HepG2 (cell line): ENCODE data around the gene SPSB2. TPM values are rescaled to one million over a fixed set of nuclear protein-coding genes. Genes with fewer than 3 reads are reported as not detected.

Experiments used
- CHD2 ChIP-seq: IDR thresholded peaks from 2 replicates; pipeline ENCODE4 v1.6.1; 2011; ENCODE audit warnings: low read depth, low read length, improper control_type of control experiment
- FLYWCH1 ChIP-seq: sonication (generic); formaldehyde crosslinking; IDR thresholded peaks from 2 replicates; pipeline ENCODE4 v1.8.1; 2023; ENCODE audit warnings: mild to moderate bottlenecking, missing genetic modification reagents
- FOXJ3 ChIP-seq: sonication (generic); formaldehyde crosslinking; IDR thresholded peaks from 2 replicates; pipeline ENCODE4 v1.4.0; 2020; ENCODE audit warnings: missing genetic modification reagents, mild to moderate bottlenecking, borderline replicate concordance
- GABPB1 ChIP-seq: IDR thresholded peaks from 2 replicates; pipeline ENCODE4 v1.6.1; 2016; ENCODE audit warnings: mild to moderate bottlenecking, missing genetic modification reagents, moderate library complexity, missing compliant biosample characterization
- HDAC1 ChIP-seq: sonication (generic); formaldehyde crosslinking; IDR thresholded peaks from 2 replicates; pipeline ENCODE4 v1.5.1; 2020; ENCODE audit warnings: mild to moderate bottlenecking, missing genetic modification reagents
- HDAC6 ChIP-seq: fragments of 200-600 bp; sonication (generic); IDR thresholded peaks from 2 replicates; pipeline ENCODE4 v1.7.0; 2017; ENCODE audit warnings: mild to moderate bottlenecking, antibody characterized with exemption, low read length, low read depth
- HOXA3 ChIP-seq: sonication (generic); formaldehyde crosslinking; IDR thresholded peaks from 2 replicates; pipeline ENCODE4 v1.5.0; 2020; ENCODE audit warnings: missing genetic modification reagents
- NFYB ChIP-seq: sonication (generic); formaldehyde crosslinking; IDR thresholded peaks from 2 replicates; pipeline ENCODE4 v1.4.0; 2020; ENCODE audit warnings: missing genetic modification reagents
- RAD51 ChIP-seq: fragments of 450-650 bp; IDR thresholded peaks from 2 replicates; pipeline ENCODE4 v1.6.1; 2016; ENCODE audit warnings: borderline replicate concordance
- SPEN ChIP-seq: sonication (generic); formaldehyde crosslinking; IDR thresholded peaks from 2 replicates; pipeline ENCODE4 v1.5.1; 2020; ENCODE audit warnings: low read depth, mild to moderate bottlenecking, missing genetic modification reagents
- SRF ChIP-seq: IDR thresholded peaks from 2 replicates; pipeline ENCODE4 v1.6.1; 2011; ENCODE audit warnings: mild to moderate bottlenecking, low read depth, low read length, moderate library complexity
- TAF15 ChIP-seq: fragments of 200-400 bp; formaldehyde crosslinking; IDR thresholded peaks from one replicate; pipeline ENCODE4 v1.6.1; 2018; ENCODE audit warnings: mild to moderate bottlenecking, low read depth, low read length; ENCODE audit not compliant: poor library complexity, severe bottlenecking
- ZIK1 ChIP-seq: sonication (generic); formaldehyde crosslinking; IDR thresholded peaks from 2 replicates; pipeline ENCODE4 v1.5.0; 2020; ENCODE audit warnings: mild to moderate bottlenecking, low read depth, missing genetic modification reagents, borderline replicate concordance
- ZNF558 ChIP-seq: sonication (generic); formaldehyde crosslinking; IDR thresholded peaks from 2 replicates; pipeline ENCODE4 v1.9.0; 2022; ENCODE audit warnings: mild to moderate bottlenecking, missing genetic modification reagents, borderline replicate concordance
- ZNF589 ChIP-seq: sonication (generic); formaldehyde crosslinking; conservative IDR thresholded peaks from 2 replicates; pipeline ENCODE4 v1.8.0; 2022; ENCODE audit warnings: mild to moderate bottlenecking, moderate library complexity, missing genetic modification reagents
- polyA plus RNA-seq, 8 experiments: library from polyadenylated mRNA; depleted of rRNA in 3 of 8; stranded (reverse) in 7 of 8; unstranded in 1 of 8; fragments of >200 nt; fragmentation: Illumina TruSeq in 4 of 8; extraction: Trizol in 4 of 8; gene quantifications; 2 replicates each; pipeline versions ENCODE4 v1.2.1 to v1.2.3, GENCODE V29; 2011 to 2016; ENCODE audit warnings: low read depth in 4 of 8, missing spikeins in 1 of 8, mixed read lengths in 1 of 8; ENCODE audit not compliant: insufficient read depth in 1 of 8
- total RNA-seq, 5 experiments: library from RNA; depleted of rRNA; stranded (reverse); fragments of >200 nt; fragmentation: Illumina TruSeq; extraction: Trizol; gene quantifications; 2 replicates each; pipeline ENCODE4 v1.2.3, GENCODE V29; 2016; ENCODE audit warnings: low read depth in 1 of 5
- TF ChIP-seq, protein P1 (sequence below): sonication (generic); formaldehyde crosslinking; IDR thresholded peaks from 2 replicates; pipeline ENCODE4 v1.4.0; 2020; ENCODE audit warnings: missing genetic modification reagents
- TF ChIP-seq, protein P2 (sequence below): sonication (generic); formaldehyde crosslinking; IDR thresholded peaks from 2 replicates; pipeline ENCODE4 v1.9.0; 2022; ENCODE audit warnings: low read depth, missing genetic modification reagents
- TF ChIP-seq, protein P3 (sequence below): sonication (generic); formaldehyde crosslinking; IDR thresholded peaks from 2 replicates; pipeline ENCODE4 v1.4.0; 2020; ENCODE audit warnings: missing genetic modification reagents, mild to moderate bottlenecking, borderline replicate concordance
- TF ChIP-seq, protein P4 (sequence below): sonication (generic); formaldehyde crosslinking; IDR thresholded peaks from 2 replicates; pipeline ENCODE4 v1.4.0; 2020; ENCODE audit warnings: missing genetic modification reagents

Gene SPSB2
- total and polyA plus RNA-seq, 2 of the 13 experiments (the other 11 are each of a cell fraction or from before 2014, with no cell fraction given) = 2.0 to 6.2 TPM

DNA sequence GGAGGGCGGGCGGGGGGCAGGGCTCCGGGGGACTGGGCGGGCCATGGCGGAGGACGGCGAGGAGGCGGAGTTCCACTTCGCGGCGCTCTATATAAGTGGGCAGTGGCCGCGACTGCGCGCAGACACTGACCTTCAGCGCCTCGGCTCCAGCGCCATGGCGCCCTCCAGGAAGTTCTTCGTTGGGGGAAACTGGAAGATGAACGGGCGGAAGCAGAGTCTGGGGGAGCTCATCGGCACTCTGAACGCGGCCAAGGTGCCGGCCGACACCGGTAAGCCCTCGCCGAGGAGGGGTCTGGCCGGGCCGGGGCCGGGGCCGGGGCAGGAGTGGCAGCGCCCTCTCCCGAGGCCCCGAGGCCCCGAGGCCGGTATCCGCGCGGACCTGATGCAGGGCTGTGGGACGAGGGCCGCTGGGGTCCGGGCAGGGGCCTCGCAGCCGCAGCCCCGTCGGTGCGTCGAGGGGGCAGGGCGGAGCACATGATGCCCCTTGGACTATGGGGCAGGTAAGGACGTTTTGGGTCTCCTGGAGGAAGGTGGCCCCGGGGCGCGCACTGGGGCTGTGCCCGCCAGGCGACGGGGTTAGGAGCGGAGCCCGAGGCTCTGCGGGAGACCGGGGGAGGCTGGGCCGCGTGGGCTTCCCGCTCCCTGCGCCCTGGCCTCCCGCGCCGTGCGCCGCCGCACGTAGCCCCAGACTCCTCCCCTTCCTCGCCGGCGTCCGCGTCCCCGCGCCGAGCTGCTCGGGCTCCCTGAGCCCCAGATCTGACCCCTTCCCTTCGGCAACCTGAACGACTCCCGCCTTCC is 5.5 kb downstream of the SPSB2 start, which contains the start of gene TPI1 (continued):
- TF ChIP-seq, protein P1, sequence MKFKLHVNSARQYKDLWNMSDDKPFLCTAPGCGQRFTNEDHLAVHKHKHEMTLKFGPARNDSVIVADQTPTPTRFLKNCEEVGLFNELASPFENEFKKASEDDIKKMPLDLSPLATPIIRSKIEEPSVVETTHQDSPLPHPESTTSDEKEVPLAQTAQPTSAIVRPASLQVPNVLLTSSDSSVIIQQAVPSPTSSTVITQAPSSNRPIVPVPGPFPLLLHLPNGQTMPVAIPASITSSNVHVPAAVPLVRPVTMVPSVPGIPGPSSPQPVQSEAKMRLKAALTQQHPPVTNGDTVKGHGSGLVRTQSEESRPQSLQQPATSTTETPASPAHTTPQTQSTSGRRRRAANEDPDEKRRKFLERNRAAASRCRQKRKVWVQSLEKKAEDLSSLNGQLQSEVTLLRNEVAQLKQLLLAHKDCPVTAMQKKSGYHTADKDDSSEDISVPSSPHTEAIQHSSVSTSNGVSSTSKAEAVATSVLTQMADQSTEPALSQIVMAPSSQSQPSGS (CRISPR knock-in tag) = peak; percentile 67; the same call in 1 of the 2 replicates
- peak; percentile 65 for TF ChIP-seq GABPB1 (CRISPR knock-in tag)
- TF ChIP-seq, protein P2, sequence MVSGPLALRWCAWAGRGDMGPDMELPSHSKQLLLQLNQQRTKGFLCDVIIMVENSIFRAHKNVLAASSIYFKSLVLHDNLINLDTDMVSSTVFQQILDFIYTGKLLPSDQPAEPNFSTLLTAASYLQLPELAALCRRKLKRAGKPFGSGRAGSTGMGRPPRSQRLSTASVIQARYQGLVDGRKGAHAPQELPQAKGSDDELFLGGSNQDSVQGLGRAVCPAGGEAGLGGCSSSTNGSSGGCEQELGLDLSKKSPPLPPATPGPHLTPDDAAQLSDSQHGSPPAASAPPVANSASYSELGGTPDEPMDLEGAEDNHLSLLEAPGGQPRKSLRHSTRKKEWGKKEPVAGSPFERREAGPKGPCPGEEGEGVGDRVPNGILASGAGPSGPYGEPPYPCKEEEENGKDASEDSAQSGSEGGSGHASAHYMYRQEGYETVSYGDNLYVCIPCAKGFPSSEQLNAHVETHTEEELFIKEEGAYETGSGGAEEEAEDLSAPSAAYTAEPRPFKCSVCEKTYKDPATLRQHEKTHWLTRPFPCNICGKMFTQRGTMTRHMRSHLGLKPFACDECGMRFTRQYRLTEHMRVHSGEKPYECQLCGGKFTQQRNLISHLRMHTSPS (CRISPR knock-in tag) = no peak
- no peak for TF ChIP-seq SRF
- TF ChIP-seq HOXA3 (CRISPR knock-in tag) = no peak
- TF ChIP-seq, protein P3, sequence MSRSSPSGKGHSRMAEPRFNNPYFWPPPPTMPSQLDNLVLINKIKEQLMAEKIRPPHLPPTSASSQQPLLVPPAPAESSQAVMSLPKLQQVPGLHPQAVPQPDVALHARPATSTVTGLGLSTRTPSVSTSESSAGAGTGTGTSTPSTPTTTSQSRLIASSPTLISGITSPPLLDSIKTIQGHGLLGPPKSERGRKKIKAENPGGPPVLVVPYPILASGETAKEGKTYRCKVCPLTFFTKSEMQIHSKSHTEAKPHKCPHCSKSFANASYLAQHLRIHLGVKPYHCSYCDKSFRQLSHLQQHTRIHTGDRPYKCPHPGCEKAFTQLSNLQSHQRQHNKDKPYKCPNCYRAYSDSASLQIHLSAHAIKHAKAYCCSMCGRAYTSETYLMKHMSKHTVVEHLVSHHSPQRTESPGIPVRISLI = no peak
- TF ChIP-seq FLYWCH1 (CRISPR knock-in tag) = no peak
- TF ChIP-seq SPEN (CRISPR knock-in tag) = no peak; the same call in 1 of the 2 replicates
- TF ChIP-seq ZNF589 (CRISPR knock-in tag) = no peak; the same call in none of the 2 replicates
- TF ChIP-seq HDAC1 (CRISPR knock-in tag) = no peak
- TF ChIP-seq RAD51 = no peak
- no peak for TF ChIP-seq CHD2
- TF ChIP-seq FOXJ3 (CRISPR knock-in tag) = no peak
- no peak for TF ChIP-seq TAF15
- TF ChIP-seq, protein P4, sequence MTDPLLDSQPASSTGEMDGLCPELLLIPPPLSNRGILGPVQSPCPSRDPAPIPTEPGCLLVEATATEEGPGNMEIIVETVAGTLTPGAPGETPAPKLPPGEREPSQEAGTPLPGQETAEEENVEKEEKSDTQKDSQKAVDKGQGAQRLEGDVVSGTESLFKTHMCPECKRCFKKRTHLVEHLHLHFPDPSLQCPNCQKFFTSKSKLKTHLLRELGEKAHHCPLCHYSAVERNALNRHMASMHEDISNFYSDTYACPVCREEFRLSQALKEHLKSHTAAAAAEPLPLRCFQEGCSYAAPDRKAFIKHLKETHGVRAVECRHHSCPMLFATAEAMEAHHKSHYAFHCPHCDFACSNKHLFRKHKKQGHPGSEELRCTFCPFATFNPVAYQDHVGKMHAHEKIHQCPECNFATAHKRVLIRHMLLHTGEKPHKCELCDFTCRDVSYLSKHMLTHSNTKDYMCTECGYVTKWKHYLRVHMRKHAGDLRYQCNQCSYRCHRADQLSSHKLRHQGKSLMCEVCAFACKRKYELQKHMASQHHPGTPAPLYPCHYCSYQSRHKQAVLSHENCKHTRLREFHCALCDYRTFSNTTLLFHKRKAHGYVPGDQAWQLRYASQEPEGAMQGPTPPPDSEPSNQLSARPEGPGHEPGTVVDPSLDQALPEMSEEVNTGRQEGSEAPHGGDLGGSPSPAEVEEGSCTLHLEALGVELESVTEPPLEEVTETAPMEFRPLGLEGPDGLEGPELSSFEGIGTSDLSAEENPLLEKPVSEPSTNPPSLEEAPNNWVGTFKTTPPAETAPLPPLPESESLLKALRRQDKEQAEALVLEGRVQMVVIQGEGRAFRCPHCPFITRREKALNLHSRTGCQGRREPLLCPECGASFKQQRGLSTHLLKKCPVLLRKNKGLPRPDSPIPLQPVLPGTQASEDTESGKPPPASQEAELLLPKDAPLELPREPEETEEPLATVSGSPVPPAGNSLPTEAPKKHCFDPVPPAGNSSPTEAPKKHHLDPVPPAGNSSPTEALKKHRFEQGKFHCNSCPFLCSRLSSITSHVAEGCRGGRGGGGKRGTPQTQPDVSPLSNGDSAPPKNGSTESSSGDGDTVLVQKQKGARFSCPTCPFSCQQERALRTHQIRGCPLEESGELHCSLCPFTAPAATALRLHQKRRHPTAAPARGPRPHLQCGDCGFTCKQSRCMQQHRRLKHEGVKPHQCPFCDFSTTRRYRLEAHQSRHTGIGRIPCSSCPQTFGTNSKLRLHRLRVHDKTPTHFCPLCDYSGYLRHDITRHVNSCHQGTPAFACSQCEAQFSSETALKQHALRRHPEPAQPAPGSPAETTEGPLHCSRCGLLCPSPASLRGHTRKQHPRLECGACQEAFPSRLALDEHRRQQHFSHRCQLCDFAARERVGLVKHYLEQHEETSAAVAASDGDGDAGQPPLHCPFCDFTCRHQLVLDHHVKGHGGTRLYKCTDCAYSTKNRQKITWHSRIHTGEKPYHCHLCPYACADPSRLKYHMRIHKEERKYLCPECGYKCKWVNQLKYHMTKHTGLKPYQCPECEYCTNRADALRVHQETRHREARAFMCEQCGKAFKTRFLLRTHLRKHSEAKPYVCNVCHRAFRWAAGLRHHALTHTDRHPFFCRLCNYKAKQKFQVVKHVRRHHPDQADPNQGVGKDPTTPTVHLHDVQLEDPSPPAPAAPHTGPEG = no peak; the same call in 1 of the 2 replicates
- 0 out of 2 replicates have a peak, but pooled peaks have one; percentile 60 for TF ChIP-seq HDAC6
- TF ChIP-seq ZIK1 (CRISPR knock-in tag) = no peak; the same call in 1 of the 2 replicates
- no peak; the same call in 1 of the 2 replicates for TF ChIP-seq ZNF558 (CRISPR knock-in tag)
- 0 out of 2 replicates have a peak, but pooled peaks have one; percentile 29 for TF ChIP-seq NFYB (CRISPR knock-in tag)
